Measurements from ENCODE around the gene ROS1. TPM values are rescaled to one million over a fixed set of nuclear protein-coding genes. Genes with fewer than 3 reads are reported as not detected.
"Not testable (repeated sequence)": the region's sequence is repeated elsewhere in the genome, so short reads cannot be mapped to it uniquely, and the experiment has no call there.

The ROS1 gene
- 0.32 and 0.43 TPM in 2 replicates for total RNA-seq

DNA sequence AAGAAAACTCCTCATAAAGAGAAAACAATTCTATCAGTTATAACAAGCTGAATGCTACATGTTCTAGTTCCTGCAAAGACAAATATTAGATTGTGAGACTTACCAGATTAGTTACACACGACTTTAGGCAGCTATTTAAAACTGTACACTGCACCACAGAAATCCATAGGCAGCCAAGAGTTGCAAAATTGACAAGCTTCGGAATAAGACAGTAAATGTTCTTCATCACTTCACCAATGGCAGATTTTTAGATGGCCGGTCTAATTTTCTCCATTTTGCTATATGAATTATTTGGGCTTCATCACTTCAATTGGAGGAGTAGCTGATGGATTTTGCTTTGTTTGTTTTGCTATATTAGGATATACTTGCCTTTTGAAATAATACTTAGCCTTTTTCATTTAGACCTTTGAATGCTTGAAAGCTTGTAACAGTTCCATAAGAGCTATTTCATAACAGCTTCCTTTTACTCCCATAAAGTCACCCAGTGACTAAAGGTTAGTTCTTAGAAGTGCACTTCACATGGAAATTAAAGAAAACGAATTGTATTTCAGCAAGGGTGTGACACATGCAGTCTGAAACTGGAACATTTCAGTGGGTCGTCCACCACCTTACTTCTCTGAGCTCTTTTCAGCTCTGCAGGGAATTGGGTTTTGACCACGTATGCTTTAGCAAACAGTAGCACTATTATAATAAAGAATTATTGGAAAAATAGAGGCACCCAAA lies at the start of gene ROS1:
ROS1 (minus strand) TSS at position 512 of the 723 bp plus-strand sequence; CDS start at position 226, 286 bp downstream.
- DNase-seq (ENCODE audit: low read depth): no peak
- H3K4me3 ChIP-seq (ENCODE audit: low read depth, low read length): no peak within 1 kb of the TSS

DNA sequence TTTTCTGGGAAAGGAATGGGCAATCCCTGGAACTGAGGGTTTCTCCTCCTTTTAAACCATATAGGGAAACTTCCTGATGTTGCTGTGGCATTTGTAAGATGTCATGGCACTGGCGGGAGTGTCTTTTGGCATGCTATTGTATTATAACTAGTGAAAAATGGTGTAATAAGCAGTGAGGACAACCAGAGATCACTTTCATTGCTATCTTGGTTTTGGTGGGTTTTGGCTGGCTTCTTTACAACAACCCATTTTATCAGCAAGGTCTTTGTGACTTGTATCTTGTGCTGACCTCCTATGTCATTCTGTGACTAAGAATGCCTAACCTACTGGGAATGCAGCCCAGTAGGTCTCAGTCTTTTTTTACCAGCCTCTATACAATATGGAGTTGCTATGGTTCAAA lies 47.7 kb upstream of the ROS1 start:
- TF ChIP-seq, protein P1, sequence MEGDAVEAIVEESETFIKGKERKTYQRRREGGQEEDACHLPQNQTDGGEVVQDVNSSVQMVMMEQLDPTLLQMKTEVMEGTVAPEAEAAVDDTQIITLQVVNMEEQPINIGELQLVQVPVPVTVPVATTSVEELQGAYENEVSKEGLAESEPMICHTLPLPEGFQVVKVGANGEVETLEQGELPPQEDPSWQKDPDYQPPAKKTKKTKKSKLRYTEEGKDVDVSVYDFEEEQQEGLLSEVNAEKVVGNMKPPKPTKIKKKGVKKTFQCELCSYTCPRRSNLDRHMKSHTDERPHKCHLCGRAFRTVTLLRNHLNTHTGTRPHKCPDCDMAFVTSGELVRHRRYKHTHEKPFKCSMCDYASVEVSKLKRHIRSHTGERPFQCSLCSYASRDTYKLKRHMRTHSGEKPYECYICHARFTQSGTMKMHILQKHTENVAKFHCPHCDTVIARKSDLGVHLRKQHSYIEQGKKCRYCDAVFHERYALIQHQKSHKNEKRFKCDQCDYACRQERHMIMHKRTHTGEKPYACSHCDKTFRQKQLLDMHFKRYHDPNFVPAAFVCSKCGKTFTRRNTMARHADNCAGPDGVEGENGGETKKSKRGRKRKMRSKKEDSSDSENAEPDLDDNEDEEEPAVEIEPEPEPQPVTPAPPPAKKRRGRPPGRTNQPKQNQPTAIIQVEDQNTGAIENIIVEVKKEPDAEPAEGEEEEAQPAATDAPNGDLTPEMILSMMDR (IDR thresholded peaks at IDR 0.05; ENCODE audit: insufficient read depth, low read depth, low read length): no peak
- DNase-seq (ENCODE audit: low read depth): no peak
- no peak overlapping the region for H3K4me3 ChIP-seq (ENCODE audit: low read depth, low read length)

More for the DNA sequence above, at the start of gene ROS1:
- TF ChIP-seq, protein P1 (IDR thresholded peaks at IDR 0.05; ENCODE audit: insufficient read depth, low read depth, low read length): no peak

- DNase-seq (ENCODE audit: low read depth): no peak
- TF ChIP-seq, protein P1 (IDR thresholded peaks at IDR 0.05; ENCODE audit: insufficient read depth, low read depth, low read length): no peak
- no peak overlapping the region for H3K4me3 ChIP-seq (ENCODE audit: low read depth, low read length)
Measured at GRCh38 chr6:117472667-117473066, 46.9 kb upstream of the ROS1 start.

DNA sequence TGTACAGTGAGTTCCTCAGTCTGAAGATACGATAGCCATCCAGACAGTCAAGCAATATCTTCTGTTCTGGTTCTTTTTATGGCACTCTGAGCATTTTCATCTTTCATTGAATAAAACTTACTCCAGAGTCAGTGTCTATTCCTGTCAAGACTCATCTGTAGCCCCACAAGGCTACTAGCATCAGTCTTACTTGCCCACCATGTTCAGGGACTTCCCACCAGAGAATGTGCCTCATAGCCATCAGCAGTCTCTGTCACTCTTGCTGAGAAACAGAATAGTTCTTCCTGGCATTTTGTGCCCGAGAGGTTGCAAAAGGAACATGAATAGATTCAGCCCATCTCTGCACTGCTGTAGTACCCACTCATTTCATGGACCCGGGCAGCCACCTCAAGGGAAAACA lies 44.0 kb upstream of the ROS1 start:
- H3K4me3 ChIP-seq (ENCODE audit: low read depth, low read length): no peak overlapping the region
- DNase-seq (ENCODE audit: low read depth): no peak
- TF ChIP-seq, protein P1 (IDR thresholded peaks at IDR 0.05; ENCODE audit: insufficient read depth, low read depth, low read length): no peak

- DNase-seq (ENCODE audit: low read depth): no peak
- TF ChIP-seq, protein P1 (IDR thresholded peaks at IDR 0.05; ENCODE audit: insufficient read depth, low read depth, low read length): no peak
- H3K4me3 ChIP-seq (ENCODE audit: low read depth, low read length): no peak overlapping the region
Measured at GRCh38 chr6:117469356-117469755, 43.6 kb upstream of the ROS1 start.

GRCh38 chr6:117468527-117468926 lies 42.8 kb upstream of the ROS1 start:
- not testable (repeated sequence) for DNase-seq (ENCODE audit: low read depth); H3K4me3 ChIP-seq (ENCODE audit: low read depth, low read length)

GRCh38 chr6:117467876-117468275 lies 42.1 kb upstream of the ROS1 start:
- H3K4me3 ChIP-seq (ENCODE audit: low read depth, low read length): no peak overlapping the region
- no peak for DNase-seq (ENCODE audit: low read depth)
- TF ChIP-seq, protein P1 (IDR thresholded peaks at IDR 0.05; ENCODE audit: insufficient read depth, low read depth, low read length): no peak
